Suprapubic skin (tissue), 4 donors: ENCODE results near the gene SAMD1. TPM values are rescaled to one million over a fixed set of nuclear protein-coding genes. Genes with fewer than 3 reads are reported as not detected.

Experiments used
- DNase-seq, 2 donors: peaks; one replicate each; pipeline ENCODE4 v3.0.0-alpha.2; 2019; ENCODE audit warnings: low spot score in 2 of 2
- H3K27ac ChIP-seq: fragments of 200-600 bp; sonication (generic); one replicate; pipeline ENCODE4 v1.5.1; 2019
- H3K27me3 ChIP-seq: fragments of 200-600 bp; sonication (generic); one replicate; pipeline ENCODE4 v1.5.1; 2019
- H3K36me3 ChIP-seq: fragments of 200-600 bp; sonication (generic); one replicate; pipeline ENCODE4 v1.5.1; 2019
- H3K4me1 ChIP-seq: fragments of 200-600 bp; sonication (generic); one replicate; pipeline ENCODE4 v1.5.1; 2019
- H3K4me3 ChIP-seq: fragments of 200-600 bp; sonication (generic); one replicate; pipeline ENCODE4 v1.5.1; 2019; ENCODE audit warnings: mild to moderate bottlenecking
- H3K9me3 ChIP-seq: fragments of 200-600 bp; sonication (generic); one replicate; pipeline ENCODE4 v1.5.1; 2019
- EP300 ChIP-seq: sonication (generic); formaldehyde crosslinking; IDR thresholded peaks from one replicate; pipeline ENCODE4 v1.6.1; 2017; ENCODE audit warnings: antibody characterized with exemption
- POLR2A ChIP-seq, 2 donors: fragments of 450-650 bp; IDR thresholded peaks; one replicate each; pipeline ENCODE4 v1.6.1; 2017; ENCODE audit warnings: antibody characterized with exemption in 2 of 2, mild to moderate bottlenecking in 2 of 2, moderate library complexity in 2 of 2
- POLR2AphosphoS5 ChIP-seq, 3 donors: sonication (generic); formaldehyde crosslinking; IDR thresholded peaks; one replicate each; pipeline ENCODE4 v1.6.1; 2017; ENCODE audit warnings: antibody characterized with exemption in 3 of 3
- WGBS: methylation state at CpG from one replicate; pipeline ENCODE4 v1.1.5; 2018; 5-methylcytosine and 5-hydroxymethylcytosine counted together
- total RNA-seq, 4 donors: library from RNA; depleted of rRNA; stranded (reverse); fragments of >200 nt; gene quantifications; one replicate each; pipeline ENCODE4 v1.1.0, GENCODE V29; 2016
- TF ChIP-seq, protein P1 (sequence below), 2 donors: fragments of 200-600 bp in 1 of 2; fragments of 450-650 bp in 1 of 2; sonication (generic) in 1 of 2; IDR thresholded peaks; one replicate each; pipeline ENCODE4 v1.5.1; 2016 to 2019; ENCODE audit warnings: antibody characterized with exemption in 2 of 2, mild to moderate bottlenecking in 1 of 2, moderate library complexity in 1 of 2

Gene SAMD1
- total RNA-seq, 4 donors from 2014 or later, result 22.4 to 34.9 (median 29.1) TPM

- Histone ChIP-seq H3K27ac (no peak overlapping the region), H3K36me3 (peaks cover 80% of the 10 kb centered on the region), H3K4me1 (no peaks in the 10 kb centered on the region), H3K27me3 (no peaks in the 10 kb centered on the region), H3K4me3 (no peak overlapping the region), H3K9me3 (no peaks in the 10 kb centered on the region)
- no peak for TF ChIP-seq POLR2AphosphoS5 (IDR thresholded peaks at IDR 0.05)
- TF ChIP-seq EP300, result no peak
- no peak for TF ChIP-seq POLR2A (IDR thresholded peaks at IDR 0.05)
- TF ChIP-seq, protein P1, sequence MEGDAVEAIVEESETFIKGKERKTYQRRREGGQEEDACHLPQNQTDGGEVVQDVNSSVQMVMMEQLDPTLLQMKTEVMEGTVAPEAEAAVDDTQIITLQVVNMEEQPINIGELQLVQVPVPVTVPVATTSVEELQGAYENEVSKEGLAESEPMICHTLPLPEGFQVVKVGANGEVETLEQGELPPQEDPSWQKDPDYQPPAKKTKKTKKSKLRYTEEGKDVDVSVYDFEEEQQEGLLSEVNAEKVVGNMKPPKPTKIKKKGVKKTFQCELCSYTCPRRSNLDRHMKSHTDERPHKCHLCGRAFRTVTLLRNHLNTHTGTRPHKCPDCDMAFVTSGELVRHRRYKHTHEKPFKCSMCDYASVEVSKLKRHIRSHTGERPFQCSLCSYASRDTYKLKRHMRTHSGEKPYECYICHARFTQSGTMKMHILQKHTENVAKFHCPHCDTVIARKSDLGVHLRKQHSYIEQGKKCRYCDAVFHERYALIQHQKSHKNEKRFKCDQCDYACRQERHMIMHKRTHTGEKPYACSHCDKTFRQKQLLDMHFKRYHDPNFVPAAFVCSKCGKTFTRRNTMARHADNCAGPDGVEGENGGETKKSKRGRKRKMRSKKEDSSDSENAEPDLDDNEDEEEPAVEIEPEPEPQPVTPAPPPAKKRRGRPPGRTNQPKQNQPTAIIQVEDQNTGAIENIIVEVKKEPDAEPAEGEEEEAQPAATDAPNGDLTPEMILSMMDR (IDR thresholded peaks at IDR 0.05), result no peak
- WGBS, result 85% methylated on average over 9 of the region's 11 CpGs
- no peak for DNase-seq
These were observed 11.6 kb upstream of the SAMD1 start for GRCh38 chr19:14102102-14102696.

DNA sequence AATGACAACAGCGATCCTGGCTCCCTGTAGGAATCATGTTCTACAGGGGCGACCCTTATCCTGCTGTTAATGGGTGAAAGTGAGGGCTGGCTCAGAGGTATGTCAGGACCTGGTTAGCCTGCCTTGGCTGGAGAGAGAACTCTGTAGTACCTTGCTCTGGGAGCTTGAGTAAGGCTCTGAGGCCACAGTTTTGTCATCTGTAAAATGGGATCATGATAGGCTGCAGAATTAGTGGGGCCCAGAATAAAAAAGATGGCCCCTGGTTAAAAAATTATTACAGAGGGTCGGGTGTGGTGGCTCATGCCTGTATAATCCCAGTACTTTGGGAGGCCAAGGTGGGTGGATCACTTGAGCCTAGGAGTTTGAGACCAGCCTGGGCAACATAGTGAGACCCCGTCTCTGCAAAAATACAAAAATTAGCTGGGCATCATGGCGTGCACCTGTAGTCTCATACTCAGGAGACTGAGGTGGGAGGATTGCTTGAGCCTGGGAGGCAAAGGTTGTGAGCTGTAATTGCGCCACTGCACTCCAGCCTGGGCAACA lies 10.5 kb upstream of the SAMD1 start:
- Histone ChIP-seq H3K36me3 (peaks cover 76% of the 10 kb centered on the region), H3K27me3 (no peaks in the 10 kb centered on the region), H3K4me3 (no peak overlapping the region), H3K27ac (no peak overlapping the region), H3K9me3 (no peaks in the 10 kb centered on the region), H3K4me1 (no peaks in the 10 kb centered on the region)
- TF ChIP-seq POLR2AphosphoS5 (IDR thresholded peaks at IDR 0.05) (no peak), POLR2A (IDR thresholded peaks at IDR 0.05) (no peak), EP300 (no peak)
- TF ChIP-seq, protein P1 (IDR thresholded peaks at IDR 0.05), result no peak
- no peak for DNase-seq
- WGBS, result 96% methylated on average over 6 of the region's 6 CpGs

GRCh38 chr19:14097532-14098151 lies 7.1 kb upstream of the SAMD1 start:
- Histone ChIP-seq H3K27ac (no peak overlapping the region), H3K36me3 (peaks cover 49% of the 10 kb centered on the region), H3K27me3 (no peaks in the 10 kb centered on the region), H3K4me1 (no peaks in the 10 kb centered on the region), H3K4me3 (no peak overlapping the region), H3K9me3 (no peaks in the 10 kb centered on the region)
- DNase-seq, result no peak
- no peak for TF ChIP-seq POLR2A (IDR thresholded peaks at IDR 0.05)
- TF ChIP-seq POLR2AphosphoS5 (IDR thresholded peaks at IDR 0.05), result no peak
- TF ChIP-seq, protein P1 (IDR thresholded peaks at IDR 0.05), result no peak
- no peak for TF ChIP-seq EP300
- WGBS, result 87% methylated on average over 21 of the region's 21 CpGs

DNA sequence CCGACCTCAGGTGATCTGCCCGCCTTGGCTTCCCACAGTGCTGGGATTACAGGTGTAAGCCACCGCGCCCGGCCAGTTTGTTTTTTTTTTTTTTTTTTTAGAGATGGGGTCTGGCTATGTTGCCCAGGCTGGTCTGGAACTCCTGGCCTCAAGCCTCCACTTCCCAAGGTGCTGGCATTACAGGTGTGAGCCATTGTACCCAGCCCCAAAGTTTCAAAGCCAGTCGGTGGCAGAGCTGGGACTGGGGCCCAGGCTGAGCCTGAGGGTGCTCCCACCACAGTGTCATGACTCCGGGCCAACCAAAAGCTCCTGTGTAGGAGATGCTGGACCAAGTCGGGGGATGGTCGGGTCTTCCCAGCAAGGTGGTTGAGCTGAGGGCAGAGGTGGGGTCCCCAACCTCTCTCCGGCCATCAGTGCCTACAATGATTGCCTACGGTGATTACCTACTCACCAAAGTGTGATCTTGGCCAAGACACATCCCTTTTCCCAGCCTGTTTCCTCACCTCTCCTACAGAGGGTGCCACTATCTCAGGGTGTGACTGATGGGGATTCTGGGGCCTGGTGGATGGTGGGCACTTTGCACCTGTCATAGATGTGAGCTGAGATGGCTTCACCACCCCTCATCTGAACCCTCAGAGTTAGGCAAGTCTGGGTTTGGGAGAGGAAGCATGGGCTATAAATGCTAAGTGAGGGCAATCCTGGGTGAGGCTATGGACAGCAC lies 5.9 kb upstream of the SAMD1 start:
- no peak for DNase-seq
- TF ChIP-seq EP300 (no peak), POLR2A (IDR thresholded peaks at IDR 0.05) (no peak), POLR2AphosphoS5 (IDR thresholded peaks at IDR 0.05) (no peak)
- TF ChIP-seq, protein P1 (IDR thresholded peaks at IDR 0.05), result no peak
- no peak overlapping the region for H3K27ac ChIP-seq
- H3K4me1 ChIP-seq, result peaks cover 10% of the 10 kb centered on the region
- H3K9me3 ChIP-seq, result no peaks in the 10 kb centered on the region
- H3K36me3 ChIP-seq, result peaks cover 37% of the 10 kb centered on the region
- H3K27me3 ChIP-seq, result no peaks in the 10 kb centered on the region
- H3K4me3 ChIP-seq, result no peak overlapping the region
- WGBS, result 92% methylated on average over 8 of the region's 11 CpGs

GRCh38 chr19:14094854-14095253 lies 4.3 kb upstream of the SAMD1 start:
- Histone ChIP-seq H3K4me3 (no peak overlapping the region), H3K27ac (no peak overlapping the region), H3K27me3 (no peaks in the 10 kb centered on the region), H3K9me3 (no peaks in the 10 kb centered on the region), H3K4me1 (peaks cover 14% of the 10 kb centered on the region), H3K36me3 (peaks cover 21% of the 10 kb centered on the region)
- WGBS, result 85% methylated on average over 7 of the region's 7 CpGs
- TF ChIP-seq POLR2A (IDR thresholded peaks at IDR 0.05) (no peak), POLR2AphosphoS5 (IDR thresholded peaks at IDR 0.05) (no peak), EP300 (no peak)
- TF ChIP-seq, protein P1 (IDR thresholded peaks at IDR 0.05), result no peak
- no peak for DNase-seq
